GM23338 (cell line): ENCODE measurements around the gene TMEM163. TPM values are rescaled to one million over a fixed set of nuclear protein-coding genes. Genes with fewer than 3 reads are reported as not detected.

Experiments used
- ATAC-seq: fragments of 200-7000 bp; cut with Tn5 transposase; 3 replicates; pipeline ENCODE4 v1.9.1; 2020
- DNase-seq: peaks from one replicate; pipeline ENCODE4 v3.0.0-alpha.2; 2015; ENCODE audit warnings: low spot score
- H2AFZ ChIP-seq: fragments of 200-600 bp; sonication (generic); 2 replicates; pipeline ENCODE4 v1.8.0; 2016; ENCODE audit warnings: antibody characterized with exemption, mild to moderate bottlenecking, moderate library complexity
- H3F3A ChIP-seq: fragments of 200-600 bp; sonication (generic); replicated peaks from 2 replicates; pipeline ENCODE4 v1.8.0; 2017; ENCODE audit warnings: antibody characterized with exemption, mixed run types, low read depth
- H3K27ac ChIP-seq: fragments of 200-600 bp; sonication (generic); 2 replicates; pipeline ENCODE4 v1.6.1; 2016; ENCODE audit warnings: low read depth
- H3K27me3 ChIP-seq: fragments of 200-600 bp; sonication (generic); 2 replicates; pipeline ENCODE4 v1.8.0; 2016; ENCODE audit warnings: mild to moderate bottlenecking, mixed run types, moderate library complexity; ENCODE audit not compliant: insufficient read depth
- H3K36me3 ChIP-seq: fragments of 200-600 bp; sonication (generic); 2 replicates; pipeline ENCODE4 v1.8.0; 2016; ENCODE audit warnings: mild to moderate bottlenecking; ENCODE audit not compliant: insufficient read depth
- H3K4me1 ChIP-seq: fragments of 200-600 bp; sonication (generic); 2 replicates; pipeline ENCODE4 v1.8.0; 2016; ENCODE audit warnings: mild to moderate bottlenecking, moderate library complexity; ENCODE audit not compliant: insufficient read depth
- H3K4me2 ChIP-seq: fragments of 200-600 bp; sonication (generic); 2 replicates; pipeline ENCODE4 v1.7.1; 2017; ENCODE audit warnings: mixed run types
- H3K4me3 ChIP-seq: fragments of 200-600 bp; sonication (generic); 2 replicates; pipeline ENCODE4 v1.6.1; 2016; ENCODE audit warnings: mixed run types
- H3K79me2 ChIP-seq: fragments of 200-600 bp; sonication (generic); replicated peaks from 2 replicates; pipeline ENCODE4 v1.8.0; 2017; ENCODE audit warnings: mild to moderate bottlenecking; ENCODE audit not compliant: insufficient read depth
- H3K9me2 ChIP-seq: fragments of 200-600 bp; sonication (generic); 2 replicates; pipeline ENCODE4 v1.8.0; 2017; ENCODE audit not compliant: insufficient read depth
- H4K20me1 ChIP-seq: fragments of 200-600 bp; sonication (generic); replicated peaks from 2 replicates; pipeline ENCODE4 v1.8.0; 2017; ENCODE audit warnings: mild to moderate bottlenecking; ENCODE audit not compliant: insufficient read depth
- H3K27ac Mint-ChIP-seq: 2 replicates; pipeline ENCODE4 v1.8.0; 2020; ENCODE audit warnings: inconsistent platforms, mild to moderate bottlenecking, moderate library complexity, mixed read lengths
- H3K27me3 Mint-ChIP-seq: 3 replicates; pipeline ENCODE4 v1.8.0; 2022; ENCODE audit warnings: low read depth, mild to moderate bottlenecking, moderate library complexity, mixed read lengths, inconsistent platforms; ENCODE audit not compliant: insufficient read depth, poor library complexity
- H3K36me3 Mint-ChIP-seq: 3 replicates; pipeline ENCODE4 v1.8.0; 2021; ENCODE audit warnings: low read depth, mild to moderate bottlenecking, inconsistent platforms, moderate library complexity, mixed read lengths
- H3K4me1 Mint-ChIP-seq: 3 replicates; pipeline ENCODE4 v1.8.0; 2020; ENCODE audit warnings: mild to moderate bottlenecking, inconsistent platforms, mixed read lengths
- H3K4me3 Mint-ChIP-seq: 3 replicates; pipeline ENCODE4 v1.8.0; 2021; ENCODE audit warnings: moderate library complexity, mild to moderate bottlenecking, inconsistent platforms, mixed read lengths
- H3K9me3 Mint-ChIP-seq: 3 replicates; pipeline ENCODE4 v1.8.0; 2020; ENCODE audit warnings: moderate library complexity, mild to moderate bottlenecking, inconsistent platforms, mixed read lengths
- CREB1 ChIP-seq: fragments of 250-450 bp; sonication (Bioruptor Pico); IDR thresholded peaks from 2 replicates; pipeline ENCODE4 v1.5.0; 2020; ENCODE audit warnings: low read depth, mild to moderate bottlenecking, moderate library complexity
- ETS1 ChIP-seq: IDR thresholded peaks from 2 replicates; pipeline ENCODE4 v1.6.1; 2016; ENCODE audit warnings: antibody characterized with exemption
- EZH2 ChIP-seq: fragments of 200-600 bp; sonication (generic); IDR thresholded peaks from one replicate; pipeline ENCODE4 v1.8.0; 2017; ENCODE audit warnings: antibody characterized with exemption, mild to moderate bottlenecking, low read depth; ENCODE audit not compliant: unreplicated experiment
- EZH2phosphoT487 ChIP-seq: fragments of 200-600 bp; sonication (generic); IDR thresholded peaks from one replicate; pipeline ENCODE4 v1.8.1; 2018; ENCODE audit warnings: antibody characterized with exemption; ENCODE audit not compliant: unreplicated experiment
- JUNB ChIP-seq: IDR thresholded peaks from one replicate; pipeline ENCODE4 v1.6.1; 2016; ENCODE audit warnings: antibody characterized with exemption; ENCODE audit not compliant: unreplicated experiment
- NANOG ChIP-seq: IDR thresholded peaks from 2 replicates; pipeline ENCODE4 v1.6.1; 2016; ENCODE audit warnings: antibody characterized with exemption, borderline replicate concordance
- POLR2AphosphoS5 ChIP-seq: IDR thresholded peaks from 2 replicates; pipeline ENCODE4 v1.6.1; 2016; ENCODE audit warnings: antibody characterized with exemption, low read depth
- STAT1 ChIP-seq: IDR thresholded peaks from one replicate; pipeline ENCODE4 v1.6.1; 2016; ENCODE audit warnings: antibody characterized with exemption; ENCODE audit not compliant: unreplicated experiment
- ZNF114 ChIP-seq: fragments of 250-450 bp; sonication (Bioruptor Pico); IDR thresholded peaks from 2 replicates; pipeline ENCODE4 v1.5.0; 2020; ENCODE audit warnings: mild to moderate bottlenecking, moderate library complexity
- ZNF331 ChIP-seq: fragments of 250-450 bp; sonication (Bioruptor Pico); IDR thresholded peaks from 2 replicates; pipeline ENCODE4 v1.5.0; 2020; ENCODE audit warnings: low read depth, mild to moderate bottlenecking, moderate library complexity
- ZNF462 ChIP-seq: fragments of 250-450 bp; sonication (Bioruptor Pico); IDR thresholded peaks from 2 replicates; pipeline ENCODE4 v1.5.0; 2020; ENCODE audit warnings: mild to moderate bottlenecking, moderate library complexity
- polyA plus RNA-seq: library from polyadenylated mRNA; unstranded; fragments of >200 nt; fragmentation: Nextera tagmentation; extraction: Ambion mirVana; gene quantifications from 2 replicates; pipeline ENCODE4 v1.2.1, GENCODE V29; 2016
- total RNA-seq: library from RNA; depleted of rRNA; stranded (reverse); fragments of >200 nt; shearing (Covaris generic); gene quantifications from 2 replicates; pipeline ENCODE4 v1.2.3, GENCODE V29; 2014
- TF ChIP-seq, protein P1 (sequence below), 2 experiments: fragments of 200-600 bp in 1 of 2; sonication (generic) in 1 of 2; conservative IDR thresholded peaks; 2 replicates each; pipeline versions ENCODE4 v1.5.1 to v1.6.1; 2016 to 2017; ENCODE audit warnings: antibody characterized with exemption in 2 of 2, low read depth in 2 of 2, mild to moderate bottlenecking in 2 of 2, moderate library complexity in 1 of 2
- TF ChIP-seq, protein P2 (sequence below): IDR thresholded peaks from one replicate; pipeline ENCODE4 v1.6.1; 2018; ENCODE audit warnings: antibody characterized with exemption; ENCODE audit not compliant: unreplicated experiment

TMEM163 gene
- total and polyA plus RNA-seq, 2 experiments from 2014 or later: 1.1 to 1.8 TPM

- Histone ChIP-seq H3K36me3 (no peaks in the 10 kb centered on the region), H3F3A (no peaks in the 10 kb centered on the region), H3K4me1 (peaks cover 17% of the 10 kb centered on the region; the same call in 1 of the 2 replicates), H3K27me3 (no peaks in the 10 kb centered on the region), H3K27ac (no peak overlapping the region), H3K9me2 (peaks cover 9% of the 10 kb centered on the region; the same call in 1 of the 2 replicates), H3K4me3 (no peak overlapping the region), H3K79me2 (no peaks in the 10 kb centered on the region), H3K4me2 (no peak overlapping the region), H2AFZ (no peak overlapping the region), H4K20me1 (no peaks in the 10 kb centered on the region)
- H3K27me3 Mint-ChIP-seq: no peaks in the 10 kb centered on the region
- H3K4me1 Mint-ChIP-seq: peaks cover 28% of the 10 kb centered on the region
- H3K27ac Mint-ChIP-seq: no peak overlapping the region
- H3K36me3 Mint-ChIP-seq: no peaks in the 10 kb centered on the region
- no peak overlapping the region for H3K4me3 Mint-ChIP-seq
- no peak for ATAC-seq
- DNase-seq: no peak
- no peak for TF ChIP-seq ZNF114 (CRISPR knock-in tag)
- no peak for TF ChIP-seq POLR2AphosphoS5
- no peak for TF ChIP-seq NANOG
- TF ChIP-seq ZNF331 (CRISPR knock-in tag): no peak
- no peak for TF ChIP-seq ETS1
- TF ChIP-seq EZH2phosphoT487: no peak
- no peak for TF ChIP-seq JUNB
- TF ChIP-seq, protein P1, sequence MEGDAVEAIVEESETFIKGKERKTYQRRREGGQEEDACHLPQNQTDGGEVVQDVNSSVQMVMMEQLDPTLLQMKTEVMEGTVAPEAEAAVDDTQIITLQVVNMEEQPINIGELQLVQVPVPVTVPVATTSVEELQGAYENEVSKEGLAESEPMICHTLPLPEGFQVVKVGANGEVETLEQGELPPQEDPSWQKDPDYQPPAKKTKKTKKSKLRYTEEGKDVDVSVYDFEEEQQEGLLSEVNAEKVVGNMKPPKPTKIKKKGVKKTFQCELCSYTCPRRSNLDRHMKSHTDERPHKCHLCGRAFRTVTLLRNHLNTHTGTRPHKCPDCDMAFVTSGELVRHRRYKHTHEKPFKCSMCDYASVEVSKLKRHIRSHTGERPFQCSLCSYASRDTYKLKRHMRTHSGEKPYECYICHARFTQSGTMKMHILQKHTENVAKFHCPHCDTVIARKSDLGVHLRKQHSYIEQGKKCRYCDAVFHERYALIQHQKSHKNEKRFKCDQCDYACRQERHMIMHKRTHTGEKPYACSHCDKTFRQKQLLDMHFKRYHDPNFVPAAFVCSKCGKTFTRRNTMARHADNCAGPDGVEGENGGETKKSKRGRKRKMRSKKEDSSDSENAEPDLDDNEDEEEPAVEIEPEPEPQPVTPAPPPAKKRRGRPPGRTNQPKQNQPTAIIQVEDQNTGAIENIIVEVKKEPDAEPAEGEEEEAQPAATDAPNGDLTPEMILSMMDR (conservative IDR thresholded peaks at IDR 0.05; ENCODE audit: low read depth in 2 of 2): no peak
- TF ChIP-seq EZH2: no peak
- TF ChIP-seq ZNF462 (CRISPR knock-in tag): no peak
- TF ChIP-seq, protein P2, sequence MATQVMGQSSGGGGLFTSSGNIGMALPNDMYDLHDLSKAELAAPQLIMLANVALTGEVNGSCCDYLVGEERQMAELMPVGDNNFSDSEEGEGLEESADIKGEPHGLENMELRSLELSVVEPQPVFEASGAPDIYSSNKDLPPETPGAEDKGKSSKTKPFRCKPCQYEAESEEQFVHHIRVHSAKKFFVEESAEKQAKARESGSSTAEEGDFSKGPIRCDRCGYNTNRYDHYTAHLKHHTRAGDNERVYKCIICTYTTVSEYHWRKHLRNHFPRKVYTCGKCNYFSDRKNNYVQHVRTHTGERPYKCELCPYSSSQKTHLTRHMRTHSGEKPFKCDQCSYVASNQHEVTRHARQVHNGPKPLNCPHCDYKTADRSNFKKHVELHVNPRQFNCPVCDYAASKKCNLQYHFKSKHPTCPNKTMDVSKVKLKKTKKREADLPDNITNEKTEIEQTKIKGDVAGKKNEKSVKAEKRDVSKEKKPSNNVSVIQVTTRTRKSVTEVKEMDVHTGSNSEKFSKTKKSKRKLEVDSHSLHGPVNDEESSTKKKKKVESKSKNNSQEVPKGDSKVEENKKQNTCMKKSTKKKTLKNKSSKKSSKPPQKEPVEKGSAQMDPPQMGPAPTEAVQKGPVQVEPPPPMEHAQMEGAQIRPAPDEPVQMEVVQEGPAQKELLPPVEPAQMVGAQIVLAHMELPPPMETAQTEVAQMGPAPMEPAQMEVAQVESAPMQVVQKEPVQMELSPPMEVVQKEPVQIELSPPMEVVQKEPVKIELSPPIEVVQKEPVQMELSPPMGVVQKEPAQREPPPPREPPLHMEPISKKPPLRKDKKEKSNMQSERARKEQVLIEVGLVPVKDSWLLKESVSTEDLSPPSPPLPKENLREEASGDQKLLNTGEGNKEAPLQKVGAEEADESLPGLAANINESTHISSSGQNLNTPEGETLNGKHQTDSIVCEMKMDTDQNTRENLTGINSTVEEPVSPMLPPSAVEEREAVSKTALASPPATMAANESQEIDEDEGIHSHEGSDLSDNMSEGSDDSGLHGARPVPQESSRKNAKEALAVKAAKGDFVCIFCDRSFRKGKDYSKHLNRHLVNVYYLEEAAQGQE: no peak
- no peak for TF ChIP-seq STAT1
- no peak for TF ChIP-seq CREB1
- no peaks in the 10 kb centered on the region for H3K9me3 Mint-ChIP-seq
Measured at GRCh38 chr2:134681201-134681600, 37.6 kb downstream of the TMEM163 start.
